HepG2 (cell line): ENCODE measurements around the gene TSPAN31. TPM values are rescaled to one million over a fixed set of nuclear protein-coding genes. Genes with fewer than 3 reads are reported as not detected.
A peak's percentile ranks its signal among the peaks of the same experiment; 100 is the strongest.

Source experiments
- GLI4 ChIP-seq: sonication (generic); formaldehyde crosslinking; IDR thresholded peaks from 2 replicates; pipeline ENCODE4 v1.5.1; 2020; ENCODE audit warnings: missing genetic modification reagents, mild to moderate bottlenecking, moderate library complexity, borderline replicate concordance
- HOXA3 ChIP-seq: sonication (generic); formaldehyde crosslinking; IDR thresholded peaks from 2 replicates; pipeline ENCODE4 v1.5.0; 2020; ENCODE audit warnings: missing genetic modification reagents
- KDM4B ChIP-seq: sonication (generic); formaldehyde crosslinking; IDR thresholded peaks from 2 replicates; pipeline ENCODE4 v1.4.0; 2020; ENCODE audit warnings: missing genetic modification reagents
- NFE2L1 ChIP-seq: sonication (generic); formaldehyde crosslinking; IDR thresholded peaks from 2 replicates; pipeline ENCODE4 v1.4.0; 2020; ENCODE audit warnings: missing genetic modification reagents, mild to moderate bottlenecking, borderline replicate concordance
- ZNF343 ChIP-seq: sonication (generic); formaldehyde crosslinking; IDR thresholded peaks from 2 replicates; pipeline ENCODE4 v1.4.0; 2020; ENCODE audit warnings: mild to moderate bottlenecking, missing genetic modification reagents
- ZNF501 ChIP-seq: sonication (generic); formaldehyde crosslinking; IDR thresholded peaks from 2 replicates; pipeline ENCODE4 v1.5.1; 2020; ENCODE audit warnings: mild to moderate bottlenecking, moderate library complexity, missing genetic modification reagents
- ZNF713 ChIP-seq: sonication (generic); formaldehyde crosslinking; IDR thresholded peaks from 2 replicates; pipeline ENCODE4 v1.4.0; 2020; ENCODE audit warnings: mild to moderate bottlenecking, missing genetic modification reagents
- ZNF775 ChIP-seq: sonication (generic); formaldehyde crosslinking; IDR thresholded peaks from 2 replicates; pipeline ENCODE4 v1.4.0; 2020; ENCODE audit warnings: missing genetic modification reagents, mild to moderate bottlenecking, moderate library complexity, borderline replicate concordance
- polyA plus RNA-seq, 8 experiments: library from polyadenylated mRNA; depleted of rRNA in 3 of 8; stranded (reverse) in 7 of 8; unstranded in 1 of 8; fragments of >200 nt; fragmentation: Illumina TruSeq in 4 of 8; extraction: Trizol in 4 of 8; gene quantifications; 2 replicates each; pipeline versions ENCODE4 v1.2.1 to v1.2.3, GENCODE V29; 2011 to 2016; ENCODE audit warnings: low read depth in 4 of 8, missing spikeins in 1 of 8, mixed read lengths in 1 of 8; ENCODE audit not compliant: insufficient read depth in 1 of 8
- total RNA-seq, 5 experiments: library from RNA; depleted of rRNA; stranded (reverse); fragments of >200 nt; fragmentation: Illumina TruSeq; extraction: Trizol; gene quantifications; 2 replicates each; pipeline ENCODE4 v1.2.3, GENCODE V29; 2016; ENCODE audit warnings: low read depth in 1 of 5
- TF ChIP-seq, protein P1 (sequence below): IDR thresholded peaks from 2 replicates; pipeline ENCODE4 v1.6.1; 2016
- TF ChIP-seq, protein P2 (sequence below): sonication (generic); formaldehyde crosslinking; IDR thresholded peaks from 2 replicates; pipeline ENCODE4 v1.4.0; 2020; ENCODE audit warnings: mild to moderate bottlenecking, low read depth, missing genetic modification reagents
- TF ChIP-seq, protein P3 (sequence below): sonication (generic); formaldehyde crosslinking; conservative IDR thresholded peaks from 2 replicates; pipeline ENCODE4 v1.4.0; 2020; ENCODE audit warnings: missing genetic modification reagents
- TF ChIP-seq, protein P4 (sequence below): sonication (generic); formaldehyde crosslinking; IDR thresholded peaks from 2 replicates; pipeline ENCODE4 v1.8.1; 2023; ENCODE audit warnings: missing genetic modification reagents, inconsistent platforms, borderline replicate concordance
- TF ChIP-seq, protein P5 (sequence below): sonication (generic); formaldehyde crosslinking; IDR thresholded peaks from 2 replicates; pipeline ENCODE4 v1.8.0; 2022; ENCODE audit warnings: low read depth, missing genetic modification reagents
- TF ChIP-seq, protein P6 (sequence below): sonication (generic); formaldehyde crosslinking; IDR thresholded peaks from 2 replicates; pipeline ENCODE4 v1.4.0; 2020; ENCODE audit warnings: mild to moderate bottlenecking, missing genetic modification reagents

The TSPAN31 gene
- total and polyA plus RNA-seq, 2 of the 13 experiments (the other 11 are each of a cell fraction or from before 2014, with no cell fraction given), result 10.4 to 24.6 TPM

DNA sequence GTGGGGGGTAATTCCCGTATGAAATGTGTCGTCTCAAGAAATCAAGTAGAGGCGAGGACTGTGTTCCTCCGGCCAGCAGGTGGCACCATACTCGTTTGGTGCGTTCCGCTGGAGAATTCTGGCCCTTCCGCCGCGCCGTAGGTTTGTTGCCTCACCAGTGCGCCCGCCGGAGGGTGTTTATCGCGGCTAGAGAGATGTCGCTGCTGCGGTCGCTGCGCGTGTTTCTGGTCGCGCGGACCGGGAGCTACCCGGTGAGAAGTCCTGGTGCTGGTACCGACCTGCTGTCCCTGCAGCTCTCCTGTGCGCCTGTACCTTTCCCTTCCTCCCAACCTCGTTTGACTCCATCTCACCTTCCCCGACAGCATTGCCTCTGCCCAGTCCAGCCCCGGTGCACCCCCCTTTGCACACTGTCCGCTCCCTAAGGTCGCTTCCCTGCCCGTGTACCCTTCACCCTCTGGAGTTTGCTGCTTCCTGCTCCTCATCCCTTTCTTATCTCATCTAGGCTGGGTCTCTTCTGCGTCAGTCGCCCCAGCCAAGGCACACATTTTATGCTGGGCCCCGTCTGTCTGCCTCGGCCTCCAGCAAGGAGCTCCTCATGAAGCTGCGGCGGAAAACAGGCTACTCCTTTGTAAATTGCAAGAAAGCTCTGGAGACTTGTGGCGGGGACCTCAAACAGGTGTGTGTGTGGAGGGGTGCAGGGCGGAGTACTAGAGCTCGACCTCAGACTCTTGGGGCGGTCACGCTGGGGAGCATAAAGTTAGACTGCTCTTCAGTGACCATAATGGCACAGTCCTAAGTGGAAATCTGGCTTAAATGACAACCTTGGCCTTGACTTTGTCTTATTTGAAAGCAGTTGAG is 38.0 kb downstream of the TSPAN31 start, which contains the start of gene TSFM (continued):
- TF ChIP-seq, protein P1, sequence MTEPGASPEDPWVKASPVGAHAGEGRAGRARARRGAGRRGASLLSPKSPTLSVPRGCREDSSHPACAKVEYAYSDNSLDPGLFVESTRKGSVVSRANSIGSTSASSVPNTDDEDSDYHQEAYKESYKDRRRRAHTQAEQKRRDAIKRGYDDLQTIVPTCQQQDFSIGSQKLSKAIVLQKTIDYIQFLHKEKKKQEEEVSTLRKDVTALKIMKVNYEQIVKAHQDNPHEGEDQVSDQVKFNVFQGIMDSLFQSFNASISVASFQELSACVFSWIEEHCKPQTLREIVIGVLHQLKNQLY (CRISPR knock-in tag), result 0 out of 2 replicates have a peak, but pooled peaks have one; percentile 10
- TF ChIP-seq KDM4B (CRISPR knock-in tag) (no peak), NFE2L1 (CRISPR knock-in tag) (no peak), ZNF713 (CRISPR knock-in tag) (peak; percentile 51; the same call in 1 of the 2 replicates), ZNF775 (CRISPR knock-in tag) (no peak), GLI4 (0 out of 2 replicates have a peak, but pooled peaks have one; percentile 20), ZNF343 (CRISPR knock-in tag) (no peak), ZNF501 (CRISPR knock-in tag) (peak; percentile 67), HOXA3 (CRISPR knock-in tag) (peak; percentile 92)
- TF ChIP-seq, protein P2, sequence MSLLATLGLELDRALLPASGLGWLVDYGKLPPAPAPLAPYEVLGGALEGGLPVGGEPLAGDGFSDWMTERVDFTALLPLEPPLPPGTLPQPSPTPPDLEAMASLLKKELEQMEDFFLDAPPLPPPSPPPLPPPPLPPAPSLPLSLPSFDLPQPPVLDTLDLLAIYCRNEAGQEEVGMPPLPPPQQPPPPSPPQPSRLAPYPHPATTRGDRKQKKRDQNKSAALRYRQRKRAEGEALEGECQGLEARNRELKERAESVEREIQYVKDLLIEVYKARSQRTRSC, result no peak
- TF ChIP-seq, protein P3, sequence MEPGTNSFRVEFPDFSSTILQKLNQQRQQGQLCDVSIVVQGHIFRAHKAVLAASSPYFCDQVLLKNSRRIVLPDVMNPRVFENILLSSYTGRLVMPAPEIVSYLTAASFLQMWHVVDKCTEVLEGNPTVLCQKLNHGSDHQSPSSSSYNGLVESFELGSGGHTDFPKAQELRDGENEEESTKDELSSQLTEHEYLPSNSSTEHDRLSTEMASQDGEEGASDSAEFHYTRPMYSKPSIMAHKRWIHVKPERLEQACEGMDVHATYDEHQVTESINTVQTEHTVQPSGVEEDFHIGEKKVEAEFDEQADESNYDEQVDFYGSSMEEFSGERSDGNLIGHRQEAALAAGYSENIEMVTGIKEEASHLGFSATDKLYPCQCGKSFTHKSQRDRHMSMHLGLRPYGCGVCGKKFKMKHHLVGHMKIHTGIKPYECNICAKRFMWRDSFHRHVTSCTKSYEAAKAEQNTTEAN (CRISPR knock-in tag), result peak; percentile 56; the same call in 1 of the 2 replicates
- TF ChIP-seq, protein P4, sequence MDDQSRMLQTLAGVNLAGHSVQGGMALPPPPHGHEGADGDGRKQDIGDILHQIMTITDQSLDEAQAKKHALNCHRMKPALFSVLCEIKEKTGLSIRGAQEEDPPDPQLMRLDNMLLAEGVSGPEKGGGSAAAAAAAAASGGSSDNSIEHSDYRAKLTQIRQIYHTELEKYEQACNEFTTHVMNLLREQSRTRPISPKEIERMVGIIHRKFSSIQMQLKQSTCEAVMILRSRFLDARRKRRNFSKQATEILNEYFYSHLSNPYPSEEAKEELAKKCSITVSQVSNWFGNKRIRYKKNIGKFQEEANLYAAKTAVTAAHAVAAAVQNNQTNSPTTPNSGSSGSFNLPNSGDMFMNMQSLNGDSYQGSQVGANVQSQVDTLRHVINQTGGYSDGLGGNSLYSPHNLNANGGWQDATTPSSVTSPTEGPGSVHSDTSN (CRISPR knock-in tag), result no peak
- TF ChIP-seq, protein P5, sequence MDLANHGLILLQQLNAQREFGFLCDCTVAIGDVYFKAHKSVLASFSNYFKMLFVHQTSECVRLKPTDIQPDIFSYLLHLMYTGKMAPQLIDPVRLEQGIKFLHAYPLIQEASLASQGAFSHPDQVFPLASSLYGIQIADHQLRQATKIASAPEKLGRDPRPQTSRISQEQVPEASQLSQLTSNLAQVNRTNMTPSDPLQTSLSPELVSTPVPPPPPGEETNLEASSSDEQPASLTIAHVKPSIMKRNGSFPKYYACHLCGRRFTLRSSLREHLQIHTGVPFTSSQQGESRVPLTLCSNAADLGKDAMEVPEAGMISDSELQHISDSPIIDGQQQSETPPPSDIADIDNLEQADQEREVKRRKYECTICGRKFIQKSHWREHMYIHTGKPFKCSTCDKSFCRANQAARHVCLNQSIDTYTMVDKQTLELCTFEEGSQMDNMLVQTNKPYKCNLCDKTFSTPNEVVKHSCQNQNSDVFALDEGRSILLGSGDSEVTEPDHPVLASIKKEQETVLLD, result no peak
- TF ChIP-seq, protein P6, sequence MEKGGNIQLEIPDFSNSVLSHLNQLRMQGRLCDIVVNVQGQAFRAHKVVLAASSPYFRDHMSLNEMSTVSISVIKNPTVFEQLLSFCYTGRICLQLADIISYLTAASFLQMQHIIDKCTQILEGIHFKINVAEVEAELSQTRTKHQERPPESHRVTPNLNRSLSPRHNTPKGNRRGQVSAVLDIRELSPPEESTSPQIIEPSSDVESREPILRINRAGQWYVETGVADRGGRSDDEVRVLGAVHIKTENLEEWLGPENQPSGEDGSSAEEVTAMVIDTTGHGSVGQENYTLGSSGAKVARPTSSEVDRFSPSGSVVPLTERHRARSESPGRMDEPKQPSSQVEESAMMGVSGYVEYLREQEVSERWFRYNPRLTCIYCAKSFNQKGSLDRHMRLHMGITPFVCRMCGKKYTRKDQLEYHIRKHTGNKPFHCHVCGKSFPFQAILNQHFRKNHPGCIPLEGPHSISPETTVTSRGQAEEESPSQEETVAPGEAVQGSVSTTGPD (CRISPR knock-in tag), result no peak
